Endothelial cell of umbilical vein (primary cell): Measurements from ENCODE around the gene ALOX5AP. TPM values are rescaled to one million over a fixed set of nuclear protein-coding genes. Genes with fewer than 3 reads are reported as not detected.

Experiments used
- BruUV-seq: library from RNA; stranded (reverse); fragments of 400-500 nt; replicated peaks from 2 replicates; lab custom pipeline; 2021; lab: Mats Ljungman, UMichigan
- CTCF ChIA-PET: fragments of 300-600, 350-600 bp; sonication (Branson Sonifier 250); formaldehyde crosslinking; loops from one replicate; lab custom pipeline; 2021; ENCODE audit warnings: antibody characterized with exemption, inconsistent platforms; lab: Charles Lee
- POLR2A ChIA-PET: fragments of 300-600, 350-600 bp; sonication (Branson Sonifier 250); formaldehyde crosslinking; loops from one replicate; lab custom pipeline; 2021; ENCODE audit warnings: antibody characterized with exemption, inconsistent platforms; lab: Charles Lee
- DNase-seq: peaks from one replicate; pipeline ENCODE4 v3.0.0-alpha.2; 2011; ENCODE audit warnings: low read depth, low spot score
- FAIRE-seq: peaks from 2 replicates; lab custom pipeline; 2011; peaks lifted over from hg19 to GRCh38; lab: Jason Lieb, UNC
- H2AFZ ChIP-seq: 2 replicates; pipeline ENCODE4 v1.6.0; 2012; ENCODE audit warnings: low read depth, low read length, control low read depth, inconsistent platforms
- H3K27ac ChIP-seq: 2 replicates; pipeline ENCODE4 v1.5.1; 2011; ENCODE audit warnings: low read depth, mild to moderate bottlenecking, control low read depth, low read length, moderate library complexity; ENCODE audit not compliant: insufficient read depth
- H3K27me3 ChIP-seq, 2 experiments: 2 replicates each; pipeline versions ENCODE4 v1.6.0 to v1.6.1; 2011; ENCODE audit warnings: low read length in 2 of 2, mixed read lengths in 1 of 2; ENCODE audit not compliant: control insufficient read depth in 2 of 2, insufficient read depth in 2 of 2
- H3K36me3 ChIP-seq, 2 experiments: 2 replicates in 1 of 2; 3 replicates in 1 of 2; pipeline ENCODE4 v1.5.1; 2011; ENCODE audit warnings: low read length in 2 of 2, mild to moderate bottlenecking in 1 of 2, moderate library complexity in 1 of 2; ENCODE audit not compliant: control insufficient read depth in 2 of 2, insufficient read depth in 2 of 2; ENCODE audit errors: extremely low read depth in 1 of 2
- H3K4me1 ChIP-seq: 3 replicates; pipeline ENCODE4 v1.5.1; 2011; ENCODE audit warnings: mild to moderate bottlenecking, low read length; ENCODE audit not compliant: control insufficient read depth, insufficient read depth; ENCODE audit errors: extremely low read depth
- H3K4me2 ChIP-seq: 2 replicates; pipeline ENCODE4 v1.6.1; 2011; ENCODE audit warnings: low read length, control low read depth, mixed read lengths; ENCODE audit not compliant: insufficient read depth
- H3K4me3 ChIP-seq, 3 experiments: fragments of 200-600 bp in 1 of 3; sonication (generic), shearing (Covaris generic) in 1 of 3; replicated peaks in 1 of 3; 2 replicates each; pipeline ENCODE4 v1.5.1; 2011 to 2016; ENCODE audit warnings: control low read depth in 3 of 3, low read length in 3 of 3, mild to moderate bottlenecking in 2 of 3, inconsistent platforms in 1 of 3, low read depth in 1 of 3, moderate library complexity in 1 of 3; ENCODE audit not compliant: insufficient read depth in 1 of 3
- H3K79me2 ChIP-seq: 2 replicates; pipeline ENCODE4 v1.6.0; 2012; ENCODE audit warnings: low read length, inconsistent platforms; ENCODE audit not compliant: control insufficient read depth, insufficient read depth
- H3K9ac ChIP-seq: replicated peaks from 2 replicates; pipeline ENCODE3; 2011; ENCODE audit warnings: low read length, control low read depth; ENCODE audit not compliant: insufficient read depth; ENCODE audit errors: extremely low read depth
- H3K9me1 ChIP-seq: replicated peaks from 3 replicates; pipeline ENCODE4 v1.6.0; 2011; ENCODE audit warnings: mild to moderate bottlenecking, low read length; ENCODE audit not compliant: control insufficient read depth, insufficient read depth; ENCODE audit errors: extremely low read depth
- H3K9me3 ChIP-seq: replicated peaks from 2 replicates; pipeline ENCODE4 v1.5.1; 2012; ENCODE audit warnings: low read length, inconsistent platforms; ENCODE audit not compliant: control insufficient read depth, insufficient read depth
- H4K20me1 ChIP-seq: replicated peaks from 2 replicates; pipeline ENCODE3; 2011; ENCODE audit warnings: mild to moderate bottlenecking, low read length; ENCODE audit not compliant: control insufficient read depth, insufficient read depth; ENCODE audit errors: extremely low read depth
- GATA2 ChIP-seq: IDR thresholded peaks from 2 replicates; pipeline ENCODE4 v1.7.0; 2011; ENCODE audit warnings: low read depth, mild to moderate bottlenecking, moderate library complexity, mixed read lengths, low read length; ENCODE audit not compliant: insufficient read length, insufficient read depth
- JUN ChIP-seq: IDR thresholded peaks from 2 replicates; pipeline ENCODE4 v1.6.1; 2011; ENCODE audit warnings: borderline replicate concordance, low read depth; ENCODE audit not compliant: insufficient read length, insufficient read depth
- POLR2A ChIP-seq: IDR thresholded peaks from 2 replicates; pipeline ENCODE4 v1.6.1; 2012; ENCODE audit warnings: low read depth, mild to moderate bottlenecking, control low read depth, low read length
- POLR2AphosphoS5 ChIP-seq: IDR thresholded peaks from 2 replicates; pipeline ENCODE4 v1.6.1; 2012; ENCODE audit warnings: low read depth, mild to moderate bottlenecking, control low read depth, low read length, moderate library complexity; ENCODE audit not compliant: insufficient read depth
- dilution Hi-C: fragments of 300-500 bp; cut with MboI; formaldehyde crosslinking; loops from one replicate; pipeline ENCODE4 v1.15.0; 2019; ENCODE audit warnings: low sequenced_read_pairs; ENCODE audit not compliant: extremely low pct_ligation_motif_present
- intact Hi-C: fragments of 100-400 bp; cut with micrococcal nuclease; formaldehyde crosslinking; loops from one replicate; pipeline ENCODE4 v1.10.0; 2022
- polyA plus RNA-seq, 4 experiments: library from polyadenylated mRNA; depleted of rRNA in 3 of 4; stranded (reverse) in 3 of 4; unstranded in 1 of 4; fragments of >200 nt; gene quantifications; 2 replicates each; pipeline versions ENCODE4 v1.2.1 to v1.2.3, GENCODE V29; 2011 to 2012; ENCODE audit warnings: missing spikeins in 1 of 4
- total RNA-seq: library from RNA; stranded (reverse); gene quantifications from 2 replicates; pipeline ENCODE4 v1.2.3, GENCODE V29; 2021
- TF ChIP-seq, protein P1 (sequence below), 2 donors: IDR thresholded peaks; 1 replicate in 1 of 2; 2 replicates in 1 of 2; pipeline ENCODE4 v1.5.1; 2011; ENCODE audit warnings: low read length in 2 of 2, mild to moderate bottlenecking in 2 of 2, moderate library complexity in 2 of 2, control low read depth in 1 of 2, inconsistent platforms in 1 of 2, low read depth in 1 of 2; ENCODE audit not compliant: insufficient read depth in 1 of 2; ENCODE audit errors: extremely low read depth in 1 of 2

The ALOX5AP gene
- total and polyA plus RNA-seq, 2 donors (not counting 3 experiments of a cell fraction or from before 2014, with no cell fraction given), result 1.8 TPM; not detected in 1

DNA sequence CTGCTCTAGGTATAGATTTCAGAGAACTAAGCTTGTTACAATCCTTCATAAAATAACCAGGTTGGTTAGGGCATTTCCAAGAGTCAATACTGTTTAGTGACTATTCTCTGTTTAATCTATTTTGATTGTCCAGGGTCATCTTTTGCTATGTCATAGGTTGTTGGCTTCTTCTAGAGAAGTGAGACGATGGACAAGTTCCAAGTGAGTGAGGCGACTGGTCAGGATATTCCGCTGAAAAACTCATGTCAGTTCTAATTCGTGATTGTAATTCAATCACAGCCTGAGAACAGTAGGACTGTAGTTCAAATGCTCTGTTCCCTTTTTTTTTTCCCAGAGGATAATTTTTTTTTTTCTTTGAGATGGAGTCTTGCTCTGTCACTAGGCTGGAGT, 15.8 kb upstream of the ALOX5AP start:
- Histone ChIP-seq H3K9me1 (no peaks in the 10 kb centered on the region), H3K4me1 (no peaks in the 10 kb centered on the region), H3K4me2 (no peak overlapping the region), H3K27me3 (no peaks in the 10 kb centered on the region), H3K4me3 (no peak overlapping the region), H4K20me1 (no peaks in the 10 kb centered on the region), H3K36me3 (no peaks in the 10 kb centered on the region), H3K9ac (no peak overlapping the region), H2AFZ (no peak overlapping the region), H3K9me3 (no peaks in the 10 kb centered on the region), H3K79me2 (no peaks in the 10 kb centered on the region), H3K27ac (no peak overlapping the region)
- dilution Hi-C loops, result no loop called here
- no TSS peak for BruUV-seq
- ChIA-PET POLR2A (interaction anchor here (0.5 kb wide), 1 partner anchor 151 kb away, joined by 4 read pairs; no protein-coding TSS in a partner anchor), CTCF (no interaction called here)
- no peak for DNase-seq
- TF ChIP-seq, protein P1, sequence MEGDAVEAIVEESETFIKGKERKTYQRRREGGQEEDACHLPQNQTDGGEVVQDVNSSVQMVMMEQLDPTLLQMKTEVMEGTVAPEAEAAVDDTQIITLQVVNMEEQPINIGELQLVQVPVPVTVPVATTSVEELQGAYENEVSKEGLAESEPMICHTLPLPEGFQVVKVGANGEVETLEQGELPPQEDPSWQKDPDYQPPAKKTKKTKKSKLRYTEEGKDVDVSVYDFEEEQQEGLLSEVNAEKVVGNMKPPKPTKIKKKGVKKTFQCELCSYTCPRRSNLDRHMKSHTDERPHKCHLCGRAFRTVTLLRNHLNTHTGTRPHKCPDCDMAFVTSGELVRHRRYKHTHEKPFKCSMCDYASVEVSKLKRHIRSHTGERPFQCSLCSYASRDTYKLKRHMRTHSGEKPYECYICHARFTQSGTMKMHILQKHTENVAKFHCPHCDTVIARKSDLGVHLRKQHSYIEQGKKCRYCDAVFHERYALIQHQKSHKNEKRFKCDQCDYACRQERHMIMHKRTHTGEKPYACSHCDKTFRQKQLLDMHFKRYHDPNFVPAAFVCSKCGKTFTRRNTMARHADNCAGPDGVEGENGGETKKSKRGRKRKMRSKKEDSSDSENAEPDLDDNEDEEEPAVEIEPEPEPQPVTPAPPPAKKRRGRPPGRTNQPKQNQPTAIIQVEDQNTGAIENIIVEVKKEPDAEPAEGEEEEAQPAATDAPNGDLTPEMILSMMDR (IDR thresholded peaks at IDR 0.05; ENCODE audit: extremely low read depth in 1 of 2, insufficient read depth in 1 of 2, low read depth in 1 of 2, low read length in 2 of 2), result no peak
- TF ChIP-seq POLR2A (no peak), GATA2 (no peak), POLR2AphosphoS5 (no peak), JUN (no peak)
- no peak for FAIRE-seq
- intact Hi-C loops, result no loop called here
